NT2/D1 (cell line): ENCODE results near the gene MAPK6.

Source experiments
- DNase-seq: peaks from one replicate; pipeline ENCODE4 v3.0.0-alpha.2; 2011; ENCODE audit warnings: low read depth, low spot score
- H3K27me3 ChIP-seq: 2 replicates; pipeline ENCODE4 v1.6.0; 2011; ENCODE audit warnings: mild to moderate bottlenecking; ENCODE audit not compliant: insufficient read length, insufficient read depth
- H3K36me3 ChIP-seq: 2 replicates; pipeline ENCODE4 v1.6.1; 2011; ENCODE audit warnings: mild to moderate bottlenecking, low read length, mixed read lengths; ENCODE audit not compliant: insufficient read depth, insufficient read length
- H3K4me1 ChIP-seq: 2 replicates; pipeline ENCODE4 v1.5.1; 2011; ENCODE audit not compliant: insufficient read depth, insufficient read length
- H3K4me3 ChIP-seq: 2 replicates; pipeline ENCODE4 v1.5.1; 2011; ENCODE audit warnings: low read depth; ENCODE audit not compliant: insufficient read length
- H3K9ac ChIP-seq: 2 replicates; pipeline ENCODE4 v1.6.0; 2011; ENCODE audit warnings: low read depth; ENCODE audit not compliant: insufficient read length
- H3K9me3 ChIP-seq: 2 replicates; pipeline ENCODE4 v1.5.1; 2011; ENCODE audit warnings: mild to moderate bottlenecking, low read length; ENCODE audit not compliant: insufficient read depth
- SUZ12 ChIP-seq: IDR thresholded peaks from 2 replicates; pipeline ENCODE4 v1.6.1; 2011; ENCODE audit not compliant: insufficient read length, insufficient read depth; ENCODE audit errors: extremely low read depth
- YY1 ChIP-seq: IDR thresholded peaks from 2 replicates; pipeline ENCODE4 v1.6.1; 2011; ENCODE audit not compliant: insufficient read length, insufficient read depth
- ZNF274 ChIP-seq: IDR thresholded peaks from 2 replicates; pipeline ENCODE4 v1.6.1; 2011; ENCODE audit warnings: mild to moderate bottlenecking, low read depth, low read length

The MAPK6 gene

GRCh38 chr15:52114261-52115055 lies 95.4 kb downstream of the MAPK6 start:
- no peak overlapping the region for H3K9ac ChIP-seq
- H3K4me3 ChIP-seq: no peak overlapping the region
- H3K4me1 ChIP-seq: no peaks in the 10 kb centered on the region
- H3K9me3 ChIP-seq: no peaks in the 10 kb centered on the region
- TF ChIP-seq ZNF274 (no peak), SUZ12 (no peak), YY1 (no peak)
- peaks cover 34% of the 10 kb centered on the region for H3K27me3 ChIP-seq
- no peaks in the 10 kb centered on the region for H3K36me3 ChIP-seq
- DNase-seq: no peak

- no peak for DNase-seq
- Histone ChIP-seq H3K27me3 (peaks cover 31% of the 10 kb centered on the region), H3K9me3 (no peaks in the 10 kb centered on the region), H3K4me3 (no peak overlapping the region), H3K36me3 (no peaks in the 10 kb centered on the region), H3K4me1 (no peaks in the 10 kb centered on the region), H3K9ac (no peak overlapping the region)
- TF ChIP-seq SUZ12 (no peak), YY1 (no peak), ZNF274 (no peak)
These were observed 96.8 kb downstream of the MAPK6 start for GRCh38 chr15:52115598-52116427.
